ENCODE data around the gene FUT6.
"Not testable (repeated sequence)": the region's sequence is repeated elsewhere in the genome, so short reads cannot be mapped to it uniquely, and the experiment has no call there.

Gene FUT6

GRCh38 chr19:5867201-5868136, 28.0 kb upstream of the FUT6 start:
- no peaks in the 10 kb centered on the region for H3K9me3 Mint-ChIP-seq
- H3K27ac Mint-ChIP-seq, result no peak overlapping the region
- no peaks in the 10 kb centered on the region for H3K4me1 Mint-ChIP-seq (ENCODE audit: low read depth)
- no peaks in the 10 kb centered on the region for H3K36me3 Mint-ChIP-seq (ENCODE audit: low read depth)
- H3K27me3 Mint-ChIP-seq (ENCODE audit: low read depth), result no peaks in the 10 kb centered on the region
- H3K4me3 Mint-ChIP-seq, result no peak overlapping the region

DNA sequence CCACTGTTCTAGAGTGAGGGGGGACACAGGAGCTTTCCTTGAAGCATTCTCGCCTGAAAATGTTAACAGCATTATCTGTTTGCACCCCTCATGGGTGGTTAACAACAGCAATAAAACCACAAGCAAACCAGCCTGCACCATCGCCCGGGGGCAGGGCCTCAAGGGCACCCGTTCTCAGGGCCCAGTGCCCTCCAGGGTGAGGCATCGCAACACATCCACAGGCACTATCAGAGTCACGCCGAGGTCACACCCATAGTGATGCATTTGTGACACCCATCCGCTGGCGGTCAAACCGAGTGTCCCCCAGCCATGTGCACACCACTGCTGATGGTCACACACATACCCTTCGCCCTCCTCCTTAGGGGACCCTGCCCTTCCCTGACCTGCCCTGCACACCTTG, 26.3 kb upstream of the FUT6 start:
- Mint-ChIP-seq H3K27me3 (ENCODE audit: low read depth) (no peaks in the 10 kb centered on the region), H3K36me3 (ENCODE audit: low read depth) (no peaks in the 10 kb centered on the region), H3K27ac (no peak overlapping the region), H3K4me3 (no peak overlapping the region), H3K9me3 (no peaks in the 10 kb centered on the region), H3K4me1 (ENCODE audit: low read depth) (no peaks in the 10 kb centered on the region)

DNA sequence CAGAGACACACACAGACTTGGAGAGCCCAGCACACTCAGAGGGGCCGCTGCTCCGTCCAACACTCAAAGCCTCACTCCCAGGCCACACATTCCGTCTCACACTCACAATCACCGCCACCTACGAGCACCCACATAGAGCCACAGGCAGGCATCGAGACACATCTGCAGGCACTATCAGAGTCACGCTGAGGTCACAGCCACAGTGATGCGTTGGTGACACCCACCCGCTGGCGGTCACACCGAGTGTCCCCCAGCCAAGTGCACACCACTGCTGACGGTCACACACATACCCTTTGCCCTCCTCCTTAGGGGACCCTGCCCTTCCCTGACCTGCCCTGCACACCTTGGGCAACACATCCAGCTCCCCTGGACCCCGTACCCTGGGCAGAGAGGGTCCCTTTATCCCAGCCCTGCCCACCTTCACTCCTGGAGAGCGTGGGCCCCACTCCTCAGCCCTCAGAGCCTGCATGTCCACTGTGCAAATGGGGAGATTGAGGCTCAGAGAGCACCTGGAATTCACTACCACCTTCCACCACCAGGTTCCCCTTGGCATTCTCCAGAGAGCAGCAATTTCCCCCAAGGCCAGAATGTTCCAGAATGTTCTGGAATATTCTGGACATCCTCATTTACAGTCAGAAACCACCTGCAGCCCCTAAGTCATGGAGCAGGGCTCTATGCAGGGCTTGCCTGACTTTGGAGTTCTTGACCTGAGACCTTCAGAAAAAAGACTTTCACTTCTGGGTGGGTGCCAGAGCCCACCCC, 25.4 kb upstream of the FUT6 start:
- H3K9me3 Mint-ChIP-seq, result no peaks in the 10 kb centered on the region
- H3K27ac Mint-ChIP-seq, result no peak overlapping the region
- no peaks in the 10 kb centered on the region for H3K4me1 Mint-ChIP-seq (ENCODE audit: low read depth)
- no peaks in the 10 kb centered on the region for H3K36me3 Mint-ChIP-seq (ENCODE audit: low read depth)
- H3K4me3 Mint-ChIP-seq, result no peak overlapping the region
- H3K27me3 Mint-ChIP-seq (ENCODE audit: low read depth), result no peaks in the 10 kb centered on the region

GRCh38 chr19:5864013-5864720, 24.7 kb upstream of the FUT6 start:
- Mint-ChIP-seq H3K27me3 (ENCODE audit: low read depth) (no peaks in the 10 kb centered on the region), H3K27ac (no peak overlapping the region), H3K36me3 (ENCODE audit: low read depth) (no peaks in the 10 kb centered on the region), H3K4me3 (no peak overlapping the region), H3K4me1 (ENCODE audit: low read depth) (no peaks in the 10 kb centered on the region), H3K9me3 (no peaks in the 10 kb centered on the region)

DNA sequence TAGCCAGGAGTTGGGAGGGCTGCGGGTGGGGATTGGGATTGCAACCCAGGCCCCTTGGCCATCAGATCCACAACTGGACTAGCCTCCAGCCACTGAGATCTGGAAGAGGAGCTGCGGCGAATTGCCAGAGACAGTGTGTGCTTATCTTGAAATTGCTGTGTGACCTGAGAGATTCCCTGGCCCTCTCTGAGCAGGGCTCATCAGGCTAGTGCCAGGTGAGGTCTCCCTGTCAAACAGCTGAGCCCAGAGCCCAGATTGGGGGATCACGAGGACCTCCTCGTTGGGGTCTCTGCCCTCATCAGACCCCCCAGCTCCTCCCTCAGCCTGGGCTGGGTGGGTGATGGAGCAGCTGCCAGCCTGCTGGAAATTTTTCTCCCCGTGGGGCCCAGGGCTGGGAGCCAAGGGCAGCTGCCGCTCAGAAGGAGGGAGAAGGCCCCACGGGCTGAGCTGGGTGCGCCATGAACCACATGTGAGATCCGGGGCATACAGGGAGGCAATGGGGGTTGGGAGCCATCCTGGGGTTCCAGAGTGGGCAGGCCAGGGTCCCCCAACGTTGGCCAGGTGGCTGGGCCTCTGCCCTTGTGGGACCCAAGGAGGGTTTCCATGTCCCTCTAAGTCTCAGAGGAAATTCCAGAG, 23.6 kb upstream of the FUT6 start:
- Mint-ChIP-seq H3K9me3 (no peaks in the 10 kb centered on the region), H3K27me3 (ENCODE audit: low read depth) (no peaks in the 10 kb centered on the region), H3K36me3 (ENCODE audit: low read depth) (no peaks in the 10 kb centered on the region), H3K4me3 (no peak overlapping the region), H3K27ac (no peak overlapping the region), H3K4me1 (ENCODE audit: low read depth) (no peaks in the 10 kb centered on the region)

DNA sequence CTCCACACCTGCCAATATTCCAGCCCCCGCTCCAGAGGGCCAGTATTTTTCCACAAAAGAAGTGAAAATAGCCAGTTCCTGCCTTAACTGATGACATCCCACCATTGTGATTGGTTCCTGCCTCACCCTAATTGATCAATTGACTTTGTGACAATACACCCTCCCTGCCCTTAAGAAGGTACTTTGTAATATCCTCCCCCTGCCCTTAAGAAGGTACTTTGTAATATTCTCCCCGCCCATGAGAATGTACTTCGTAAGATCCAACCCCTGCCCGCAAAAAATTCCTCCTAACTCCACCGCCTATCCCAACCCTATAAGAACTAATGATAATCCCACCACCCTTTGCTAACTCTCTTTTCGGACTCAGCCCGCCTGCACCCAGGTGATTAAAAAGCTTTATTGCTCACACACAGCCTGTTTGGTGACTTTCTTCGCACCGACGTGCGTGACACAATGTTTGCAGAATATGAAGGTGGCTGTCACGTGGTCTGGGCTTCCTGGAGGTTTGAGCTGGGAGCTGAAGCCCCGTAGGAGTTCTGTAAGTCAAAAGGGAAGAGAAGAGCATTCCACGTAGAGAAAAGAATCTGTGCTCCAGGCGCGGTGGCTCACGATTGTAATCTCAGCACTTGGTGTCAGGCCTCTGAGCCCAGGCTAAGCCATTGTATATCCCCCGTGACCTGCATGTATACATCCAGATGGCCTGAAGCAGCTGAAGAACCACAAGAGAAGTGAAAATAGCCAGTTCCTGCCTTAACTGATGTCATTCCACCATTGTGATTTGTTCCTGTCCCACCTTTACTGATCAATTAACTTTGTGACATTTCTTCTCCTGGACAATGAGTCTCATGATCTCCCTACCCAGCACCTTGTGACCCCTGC, 17.9 kb upstream of the FUT6 start:
- H3K4me3 Mint-ChIP-seq, result no peak overlapping the region
- H3K36me3 Mint-ChIP-seq (ENCODE audit: low read depth), result no peaks in the 10 kb centered on the region
- H3K9me3 Mint-ChIP-seq, result no peaks in the 10 kb centered on the region
- H3K4me1 Mint-ChIP-seq (ENCODE audit: low read depth), result no peaks in the 10 kb centered on the region
- no peak overlapping the region for H3K27ac Mint-ChIP-seq
- H3K27me3 Mint-ChIP-seq (ENCODE audit: low read depth), result no peaks in the 10 kb centered on the region

DNA sequence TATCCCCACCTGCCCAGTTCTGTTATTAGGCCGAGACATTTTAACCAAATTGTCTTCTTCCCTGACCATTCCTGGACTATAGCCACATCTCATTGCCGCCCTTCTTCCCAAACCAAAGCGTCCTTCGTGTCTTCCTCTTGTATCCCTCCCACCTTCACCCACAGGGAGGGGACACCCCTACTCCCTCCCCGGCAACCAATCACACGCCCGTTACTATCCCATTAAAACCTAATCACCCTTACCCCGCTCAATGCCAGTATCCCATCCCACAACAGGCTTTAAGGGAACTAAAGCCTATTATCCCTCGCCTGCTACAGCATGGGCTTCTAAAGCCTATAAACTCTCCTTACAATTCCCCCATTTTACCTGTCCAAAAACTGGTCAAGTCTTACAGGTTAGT, 15.6 kb upstream of the FUT6 start:
- not testable (repeated sequence) for H3K4me1 Mint-ChIP-seq (ENCODE audit: low read depth); H3K27ac Mint-ChIP-seq; H3K4me3 Mint-ChIP-seq; H3K36me3 Mint-ChIP-seq (ENCODE audit: low read depth); H3K9me3 Mint-ChIP-seq; H3K27me3 Mint-ChIP-seq (ENCODE audit: low read depth)

DNA sequence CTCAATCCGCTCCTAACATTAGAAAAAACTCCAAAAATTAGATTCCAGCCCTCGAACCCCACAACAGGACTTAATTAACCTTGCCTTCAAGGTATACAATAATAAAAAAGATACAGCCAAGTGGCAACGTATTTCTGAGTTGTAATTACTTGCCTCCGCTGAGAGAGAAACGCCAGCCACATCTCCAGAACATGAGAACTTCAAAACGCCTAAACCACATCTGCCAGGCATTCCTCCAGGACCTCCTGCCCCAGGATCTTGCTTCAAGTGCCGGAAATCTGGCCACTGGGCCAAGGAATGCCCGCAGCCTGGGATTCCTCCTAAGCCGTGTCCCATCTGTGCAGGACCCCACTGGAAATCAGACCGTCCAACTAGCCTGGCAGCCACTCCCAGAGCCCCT, 14.6 kb upstream of the FUT6 start:
- H3K4me3 Mint-ChIP-seq; H3K9me3 Mint-ChIP-seq; H3K27me3 Mint-ChIP-seq (ENCODE audit: low read depth); H3K36me3 Mint-ChIP-seq (ENCODE audit: low read depth); H3K27ac Mint-ChIP-seq; H3K4me1 Mint-ChIP-seq (ENCODE audit: low read depth): not testable (repeated sequence)

DNA sequence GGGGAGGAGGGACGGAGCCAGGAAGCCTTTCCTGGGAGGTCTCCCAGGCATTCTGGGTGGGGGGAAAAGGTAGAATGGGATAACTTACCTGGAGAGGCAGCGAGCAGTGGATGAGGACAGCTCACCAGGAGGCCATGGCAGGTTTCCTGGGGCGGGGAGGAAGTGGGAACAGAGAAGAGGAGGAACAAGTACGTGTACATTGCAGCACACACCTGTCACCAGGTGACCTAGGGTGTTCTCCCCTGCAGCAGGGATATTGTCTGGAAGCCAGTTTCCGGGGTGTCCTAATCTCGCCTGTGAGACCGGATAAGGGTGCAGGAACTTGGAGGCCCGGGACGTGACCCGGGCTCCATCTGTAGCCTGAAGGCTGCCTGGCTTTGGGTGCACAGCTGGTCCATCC, 11.8 kb upstream of the FUT6 start, which contains the start of gene FUT3:
TSS of gene FUT3 (minus strand) at position 148 of the 400 bp plus-strand sequence.
- Mint-ChIP-seq H3K4me1 (ENCODE audit: low read depth) (no peaks in the 10 kb centered on the region), H3K4me3 (no peak within 1 kb of the TSS), H3K27ac (no peak within 1 kb of the TSS), H3K36me3 (ENCODE audit: low read depth) (no peaks in the 10 kb centered on the region), H3K9me3 (no peaks in the 10 kb centered on the region), H3K27me3 (ENCODE audit: low read depth) (no peaks in the 10 kb centered on the region)

GRCh38 chr19:5850743-5851293, 11.3 kb upstream of the FUT6 start:
- H3K4me1 Mint-ChIP-seq (ENCODE audit: low read depth), result no peaks in the 10 kb centered on the region
- H3K36me3 Mint-ChIP-seq (ENCODE audit: low read depth), result no peaks in the 10 kb centered on the region
- H3K27me3 Mint-ChIP-seq (ENCODE audit: low read depth), result no peaks in the 10 kb centered on the region
- no peak overlapping the region for H3K27ac Mint-ChIP-seq
- no peaks in the 10 kb centered on the region for H3K9me3 Mint-ChIP-seq
- no peak overlapping the region for H3K4me3 Mint-ChIP-seq

DNA sequence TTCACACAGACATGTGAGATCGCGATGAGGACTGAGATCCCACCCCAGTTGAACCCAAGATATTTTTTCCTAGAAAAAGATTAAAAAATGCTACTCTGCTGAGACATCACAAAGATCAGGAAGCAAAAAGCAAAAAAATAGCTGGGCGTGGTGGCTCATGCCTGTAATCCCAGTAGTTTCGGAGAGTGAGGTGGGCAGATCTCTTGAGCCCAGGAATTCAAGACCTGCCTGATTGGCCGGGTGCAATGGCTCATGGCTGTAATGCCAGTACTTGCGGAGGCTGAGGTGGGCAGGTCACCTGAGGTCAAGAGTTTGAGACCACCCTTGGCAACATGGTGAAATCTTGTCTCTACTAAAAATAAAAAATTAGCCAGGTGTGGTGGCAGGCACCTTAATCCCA, 10.7 kb upstream of the FUT6 start:
- Mint-ChIP-seq H3K36me3 (ENCODE audit: low read depth) (no peaks in the 10 kb centered on the region), H3K27me3 (ENCODE audit: low read depth) (no peaks in the 10 kb centered on the region), H3K27ac (no peak overlapping the region), H3K9me3 (no peaks in the 10 kb centered on the region), H3K4me1 (ENCODE audit: low read depth) (no peaks in the 10 kb centered on the region), H3K4me3 (no peak overlapping the region)

- H3K9me3 Mint-ChIP-seq; H3K4me3 Mint-ChIP-seq; H3K36me3 Mint-ChIP-seq (ENCODE audit: low read depth); H3K27ac Mint-ChIP-seq; H3K27me3 Mint-ChIP-seq (ENCODE audit: low read depth); H3K4me1 Mint-ChIP-seq (ENCODE audit: low read depth): not testable (repeated sequence)
Measured at GRCh38 chr19:5848621-5849020, 9.1 kb upstream of the FUT6 start.

GRCh38 chr19:5847846-5848245, 8.3 kb upstream of the FUT6 start:
- not testable (repeated sequence) for H3K4me3 Mint-ChIP-seq; H3K9me3 Mint-ChIP-seq; H3K4me1 Mint-ChIP-seq (ENCODE audit: low read depth); H3K27ac Mint-ChIP-seq; H3K36me3 Mint-ChIP-seq (ENCODE audit: low read depth); H3K27me3 Mint-ChIP-seq (ENCODE audit: low read depth)

All from T-helper 1 cell treated with Interleukin-12 subunit alpha and Interleukin-12 subunit beta and Interleukin-4 antibody, amounts not matched to agents 30 μg/mL and 1 μg/mL, for 36 hours (primary cell).